Head of caudate nucleus (tissue), 42 donors: ENCODE results near the gene UBN2.
"Not testable (repeated sequence)": the region's sequence is repeated elsewhere in the genome, so short reads cannot be mapped to it uniquely, and the experiment has no call there.

ENCODE experiments used
- DNase-seq, 42 donors: peaks; one replicate each; pipeline versions ENCODE4 v3.0.0 to v3.0.0-alpha.2; 2020 to 2021; ENCODE audit warnings: mixed read lengths in 7 of 42
- intact Hi-C: fragments of 100-400 bp; cut with DNase I; formaldehyde crosslinking; loops from one replicate; pipeline ENCODE4 v1.15.0; 2022

UBN2 gene

GRCh38 chr7:139284252-139284896 lies 53.3 kb downstream of the UBN2 start:
- DNase-seq, result no peak
- intact Hi-C loops, result no loop called here

GRCh38 chr7:139286144-139286543 lies 55.1 kb downstream of the UBN2 start:
- no peak for DNase-seq
- intact Hi-C loops, result no loop called here

DNA sequence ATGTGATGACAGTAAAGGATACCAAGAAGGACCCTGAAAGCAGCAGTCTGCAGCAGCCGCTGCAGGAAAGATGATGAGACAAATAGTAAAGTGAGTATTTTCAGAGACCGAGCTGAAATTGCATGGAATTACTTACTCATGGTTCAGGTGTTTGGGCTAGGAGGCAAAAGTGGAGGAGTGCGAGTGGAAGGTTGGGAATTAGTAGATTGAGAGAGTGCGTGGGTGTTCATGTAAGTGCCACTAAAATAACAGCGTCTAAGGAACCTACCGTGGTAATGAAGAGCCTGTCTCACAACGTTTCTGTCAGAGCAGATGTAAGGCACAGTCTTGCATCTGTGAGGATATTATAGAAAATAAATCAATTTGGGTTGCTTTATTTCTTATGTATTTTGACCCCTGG lies 61.8 kb downstream of the UBN2 start:
- DNase-seq, result peak in 21 of 42 donors; percentile 2 to 63 (median 20)
- intact Hi-C loops, result no loop called here

- intact Hi-C loops, result no loop called here
- DNase-seq, result no peak
These were observed 62.5 kb downstream of the UBN2 start for GRCh38 chr7:139293534-139293933.

GRCh38 chr7:139294241-139294640 lies 63.2 kb downstream of the UBN2 start:
- no peak for DNase-seq
- intact Hi-C loops, result no loop called here

DNA sequence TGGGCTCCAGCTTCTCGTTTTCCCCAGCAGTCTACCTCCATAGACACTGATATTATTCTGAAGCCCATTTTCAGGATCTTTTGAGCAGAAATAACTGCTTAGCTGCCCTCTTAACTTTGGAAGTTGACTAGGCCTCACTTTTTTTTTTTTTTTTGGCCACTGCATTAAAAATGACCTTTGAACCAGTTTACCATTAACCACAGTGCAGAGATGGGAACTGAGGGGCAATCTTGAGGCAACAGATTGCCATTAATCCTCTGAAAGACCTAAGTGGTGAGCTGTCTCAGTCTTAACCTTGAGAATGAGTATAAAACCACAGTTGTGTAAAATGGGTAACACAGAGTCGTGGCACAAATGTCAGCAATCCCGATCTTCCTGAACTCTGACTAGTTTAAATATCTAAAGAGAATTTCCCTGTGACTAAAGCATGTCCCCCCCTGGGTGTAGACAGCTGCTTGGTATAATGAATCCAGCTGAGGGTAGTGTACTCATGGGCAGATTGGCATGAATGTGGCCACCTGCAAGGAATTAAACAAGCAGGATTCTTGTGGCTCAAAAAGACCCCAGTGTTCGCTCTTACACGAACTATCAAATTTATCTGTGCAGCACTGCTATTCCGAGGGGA lies 64.0 kb downstream of the UBN2 start:
- intact Hi-C loops, result no loop called here
- no peak for DNase-seq

GRCh38 chr7:139297795-139298194 lies 66.8 kb downstream of the UBN2 start:
- intact Hi-C loops, result no loop called here
- DNase-seq, result no peak

DNA sequence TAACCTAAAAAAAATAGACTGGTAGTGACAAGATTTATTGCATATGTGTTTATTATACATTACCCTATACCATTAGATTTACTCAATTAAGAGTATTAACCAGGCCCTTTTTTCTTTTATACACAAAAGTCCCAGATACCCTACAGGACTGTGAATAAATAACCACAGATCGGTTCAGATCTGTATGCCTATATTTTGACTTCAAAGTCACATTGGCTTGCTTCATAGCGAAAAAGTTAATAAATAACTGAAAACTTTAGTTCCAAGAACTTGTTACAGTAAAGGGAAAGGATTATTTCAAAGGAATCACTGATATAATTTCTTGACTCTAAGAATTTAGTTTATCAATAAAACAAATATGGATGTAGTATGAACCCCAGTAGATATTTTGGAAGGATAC lies 68.3 kb downstream of the UBN2 start:
- DNase-seq, result no peak

GRCh38 chr7:139300390-139300789 lies 69.4 kb downstream of the UBN2 start:
- no peak for DNase-seq
- intact Hi-C loops, result no loop called here

More for the DNA sequence above, 68.3 kb downstream of the UBN2 start:
- intact Hi-C loops, result no loop called here

DNA sequence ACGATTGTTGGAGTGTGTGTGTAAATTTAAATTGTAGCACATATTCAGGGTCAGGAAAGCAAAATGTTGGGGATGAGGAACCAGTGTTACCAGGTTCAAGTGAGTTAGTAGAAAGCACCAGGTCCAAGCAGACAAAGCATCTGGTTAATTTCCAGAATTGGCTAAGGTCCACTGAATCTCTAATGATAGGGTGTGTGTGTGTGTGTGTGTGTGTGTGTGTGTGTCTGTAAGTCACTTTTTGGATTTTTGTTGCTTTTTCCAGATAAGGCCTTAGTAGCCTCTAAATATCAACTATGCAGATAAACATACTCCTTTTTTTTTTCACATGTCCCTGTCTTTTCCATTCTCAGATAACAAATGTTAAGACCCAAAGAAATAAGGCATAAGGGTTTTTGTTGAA lies 73.5 kb downstream of the UBN2 start:
- no peak for DNase-seq

DNA sequence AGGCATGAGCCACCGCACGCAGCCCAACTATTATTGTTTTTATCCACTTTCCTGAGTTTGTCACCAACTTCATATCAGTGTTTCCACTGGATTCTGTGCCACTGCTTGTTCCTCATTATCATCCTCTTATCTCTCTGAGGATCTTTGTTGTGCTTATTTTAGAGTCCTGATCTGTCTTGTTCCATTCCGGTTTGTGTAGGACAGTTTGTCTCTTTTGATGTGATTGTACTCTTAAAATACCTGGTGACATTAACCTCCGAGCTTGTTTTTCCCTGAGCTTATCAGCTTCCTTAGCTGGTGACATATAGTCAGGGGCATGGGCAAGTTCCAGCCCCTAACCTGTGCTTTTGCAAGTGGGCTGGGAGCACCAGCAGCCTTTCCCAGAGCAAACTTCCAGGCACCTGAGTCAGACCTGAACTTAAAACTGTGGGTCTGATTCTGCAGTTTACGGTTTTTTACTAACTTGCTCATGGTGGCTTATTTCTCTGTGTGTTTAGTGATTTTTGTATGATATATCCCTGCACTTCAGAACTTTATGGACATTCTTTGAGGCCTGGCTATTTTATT lies 87.0 kb downstream of the UBN2 start:
- DNase-seq, result peak in 1 of 42 donors; percentile 20
- intact Hi-C loops, result no loop called here

More for the DNA sequence above, 73.5 kb downstream of the UBN2 start:
- intact Hi-C loops, result no loop called here

GRCh38 chr7:139321071-139321745 lies 90.2 kb downstream of the UBN2 start:
- intact Hi-C loops, result no loop called here
- peak in 1 of 42 donors; percentile 30 for DNase-seq

DNA sequence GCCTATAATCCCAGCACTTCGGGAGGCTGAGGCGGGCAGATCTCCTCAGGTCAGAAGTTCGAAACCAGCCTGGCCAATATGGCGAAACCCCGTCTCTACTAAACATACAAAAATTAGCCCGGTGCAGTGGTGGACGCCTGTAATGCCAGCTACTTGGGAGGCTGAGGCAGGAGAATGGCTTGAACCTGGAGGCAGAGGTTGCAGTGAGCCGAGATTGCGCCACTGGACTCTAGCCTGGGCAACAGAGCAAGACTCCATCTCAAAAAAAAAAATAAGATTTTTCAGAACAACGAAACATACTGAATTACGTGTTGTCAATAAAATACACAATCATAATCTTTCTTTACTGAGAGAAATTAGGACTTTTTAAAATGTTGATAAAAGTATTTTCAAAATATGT lies 93.7 kb downstream of the UBN2 start:
- DNase-seq, result peak in 1 of 42 donors; percentile 18
- intact Hi-C loops, result not testable (repeated sequence)

DNA sequence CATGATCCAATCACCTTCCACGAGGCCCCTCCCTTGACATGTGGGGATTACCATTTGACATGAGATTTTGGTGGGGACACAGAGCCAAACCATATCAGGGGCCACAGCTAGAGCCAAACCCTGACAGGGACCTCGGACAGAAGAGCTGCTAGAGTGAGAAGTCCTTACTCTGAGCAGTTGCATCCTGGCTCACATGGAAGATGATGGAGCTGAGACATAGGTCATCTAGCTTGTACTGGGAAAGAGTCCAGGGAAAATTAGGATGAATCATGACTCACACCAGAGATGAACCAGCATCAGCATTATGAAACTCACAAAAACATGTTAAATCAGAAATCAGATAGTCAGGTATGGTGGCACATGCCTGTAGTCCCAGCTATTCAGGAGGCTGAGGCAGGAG lies 97.3 kb downstream of the UBN2 start:
- DNase-seq, result peak in 1 of 42 donors; percentile 26
- intact Hi-C loops, result no loop called here

GRCh38 chr7:139329119-139329518 lies 98.1 kb downstream of the UBN2 start:
- peak in 1 of 42 donors; percentile 12 for DNase-seq
- intact Hi-C loops, result no loop called here

DNA sequence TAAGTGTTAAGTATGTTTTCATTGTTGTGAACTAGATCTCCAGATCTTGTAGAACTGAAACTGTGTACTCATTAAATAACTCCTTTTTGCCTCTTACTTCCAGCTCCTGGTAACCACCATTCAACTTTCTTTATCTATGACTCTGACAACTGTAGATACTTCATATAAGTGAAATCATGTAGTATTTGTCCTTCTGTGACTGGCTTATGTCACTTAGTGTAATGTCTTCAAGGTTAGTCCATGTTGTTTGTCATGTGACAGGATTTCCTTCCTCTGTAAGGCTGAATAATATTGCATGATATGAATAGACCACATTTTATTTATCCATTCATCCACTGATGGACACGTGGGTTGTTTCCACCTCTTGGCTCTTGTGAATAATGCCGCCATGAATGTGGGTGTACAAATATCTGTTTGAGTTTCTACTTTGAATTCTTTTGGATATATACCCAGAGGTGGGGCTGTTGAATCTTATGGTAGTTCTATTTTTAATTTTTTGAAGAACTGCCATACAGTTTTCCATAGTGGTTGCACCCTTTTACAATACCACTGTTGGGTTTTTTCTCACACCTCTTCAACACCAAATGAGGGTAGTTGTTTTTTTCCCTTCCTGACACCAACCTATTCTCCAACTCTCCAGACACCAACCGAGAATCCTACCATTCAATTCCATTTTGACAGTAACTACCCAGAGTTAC lies 99.4 kb downstream of the UBN2 start:
- intact Hi-C loops, result no loop called here

GRCh38 chr7:139332697-139333359 lies 101.8 kb downstream of the UBN2 start:
- peak in 1 of 42 donors; percentile 24 for DNase-seq
- intact Hi-C loops, result no loop called here

More for the DNA sequence above, 99.4 kb downstream of the UBN2 start:
- no peak for DNase-seq

DNA sequence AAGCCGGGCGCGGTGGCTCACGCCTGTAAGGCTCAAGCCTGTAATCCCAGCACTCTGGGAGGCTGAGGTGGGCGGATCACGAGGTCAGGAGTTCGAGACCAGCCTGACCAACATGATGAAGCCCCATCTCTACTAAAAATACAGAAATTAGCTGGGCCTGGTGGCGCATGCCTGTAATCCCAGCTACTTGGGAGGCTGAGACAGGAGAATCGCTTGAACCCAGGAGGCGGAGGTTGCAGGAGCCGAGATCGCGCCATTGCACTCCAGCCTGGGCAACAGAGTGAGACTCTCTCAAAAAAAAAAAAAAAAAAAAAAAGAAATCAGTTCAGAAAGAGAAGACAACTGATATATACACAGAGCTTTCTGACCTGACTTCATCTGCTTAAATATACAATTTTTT lies 102.4 kb downstream of the UBN2 start:
- intact Hi-C loops, result not testable (repeated sequence)
- DNase-seq, result peak in 1 of 42 donors; percentile 3
